ENCODE data around the gene MYH15.
"Not testable (repeated sequence)": the region's sequence is repeated elsewhere in the genome, so short reads cannot be mapped to it uniquely, and the experiment has no call there.

Gene MYH15

DNA sequence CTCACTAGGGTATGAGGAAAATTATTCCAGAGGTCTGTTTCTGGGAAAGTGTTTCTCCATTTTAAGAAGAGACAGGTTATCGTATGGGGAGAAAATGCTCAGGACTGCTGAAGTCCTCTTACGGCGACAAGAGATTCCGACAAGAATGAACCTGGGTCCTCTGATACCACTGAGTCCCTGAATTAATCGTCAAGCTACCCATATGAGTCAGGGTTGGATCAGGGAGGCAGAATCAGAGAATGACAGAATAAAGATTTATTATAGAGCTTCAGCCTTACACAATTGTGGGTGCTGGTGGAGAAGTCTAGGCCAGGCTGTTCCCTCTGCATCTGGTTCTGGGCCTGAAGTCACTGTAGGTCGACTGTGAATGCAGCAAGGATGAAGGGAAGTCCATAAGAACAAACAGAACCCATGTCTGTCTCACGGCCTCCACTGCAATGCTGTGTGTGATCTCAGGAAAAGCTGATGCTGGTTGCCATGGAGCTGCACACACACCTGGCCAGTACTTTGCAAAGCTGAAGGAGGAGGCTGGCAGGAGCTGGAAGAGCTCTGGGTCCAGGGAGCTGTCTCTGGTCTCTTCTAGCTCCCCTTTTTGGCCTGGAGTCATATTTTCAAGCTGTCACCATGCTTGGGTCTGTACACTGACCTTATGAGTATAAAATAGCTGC lies 130.1 kb downstream of the MYH15 start:
- DNase-seq = no peak

DNA sequence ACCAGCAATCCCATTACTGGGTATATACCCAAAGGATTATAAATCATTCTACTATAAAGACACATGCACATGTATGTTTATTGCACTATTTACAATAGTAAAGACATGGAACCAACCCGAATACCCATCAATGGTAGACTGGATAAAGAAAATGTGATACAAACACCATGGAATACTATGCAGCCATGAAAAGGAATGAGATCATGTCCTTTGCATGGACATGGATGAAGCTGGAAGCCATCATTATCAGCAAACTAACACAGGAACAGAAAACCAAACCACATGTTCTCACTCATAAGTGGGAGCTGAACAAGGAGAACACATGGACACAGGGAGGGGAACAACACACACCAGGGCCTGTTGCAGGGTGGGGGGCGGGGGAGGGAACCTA lies 131.4 kb downstream of the MYH15 start:
- not testable (repeated sequence) for DNase-seq

DNA sequence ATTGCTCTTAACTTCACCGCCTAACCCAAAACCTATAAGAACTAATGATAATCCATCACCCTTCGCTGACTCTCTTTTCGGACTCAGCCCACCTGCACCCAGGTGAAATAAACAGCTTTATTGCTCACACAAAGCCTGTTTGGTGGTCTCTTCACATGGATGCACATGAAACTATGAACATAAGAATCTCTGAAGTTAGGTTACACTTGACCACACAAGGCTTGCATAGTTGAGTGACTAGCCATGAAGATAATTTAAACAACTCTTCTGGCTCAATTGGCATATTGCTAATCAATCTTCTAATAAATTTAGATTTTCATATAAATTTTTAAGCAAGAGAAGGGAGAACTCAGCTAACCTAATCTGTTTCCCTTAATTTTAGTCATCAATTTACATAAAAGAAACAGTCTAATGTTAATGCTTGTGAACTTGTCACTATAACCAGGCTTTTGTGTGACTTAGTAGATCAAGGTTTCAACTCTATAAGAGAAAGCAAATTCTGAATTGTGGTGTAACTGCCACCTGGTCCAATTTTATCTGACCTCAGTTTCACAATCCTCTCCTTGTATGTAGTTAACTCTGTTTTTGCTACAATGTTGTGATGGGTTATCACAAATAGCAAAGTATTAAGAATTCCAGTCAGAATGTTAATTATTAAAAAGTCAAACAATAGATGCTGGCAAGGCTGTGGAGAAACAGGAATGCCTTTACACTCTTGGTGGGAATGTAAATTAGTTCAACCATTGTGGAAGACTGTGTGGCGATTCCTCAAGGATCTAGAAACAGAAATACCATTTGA lies 132.0 kb downstream of the MYH15 start:
- no peak for DNase-seq

DNA sequence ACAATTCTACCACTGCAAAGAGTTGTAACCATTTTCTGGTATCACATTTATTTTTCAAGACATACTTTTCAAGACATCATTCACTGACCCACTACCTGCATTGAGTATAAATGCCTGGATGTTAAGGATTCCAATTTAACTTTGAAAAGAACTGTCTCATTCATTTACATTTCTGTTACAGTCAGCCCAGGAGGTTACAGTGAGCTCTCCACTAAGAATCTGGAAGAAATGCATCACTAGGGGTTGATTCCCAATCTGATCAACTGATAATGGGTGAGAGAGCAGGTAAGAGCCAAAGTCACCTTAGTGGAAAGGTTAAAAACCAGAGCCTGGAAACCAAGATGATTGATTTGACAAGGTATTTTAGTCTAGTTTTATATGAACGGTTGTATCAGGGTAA lies 133.0 kb downstream of the MYH15 start:
- DNase-seq = no peak

DNA sequence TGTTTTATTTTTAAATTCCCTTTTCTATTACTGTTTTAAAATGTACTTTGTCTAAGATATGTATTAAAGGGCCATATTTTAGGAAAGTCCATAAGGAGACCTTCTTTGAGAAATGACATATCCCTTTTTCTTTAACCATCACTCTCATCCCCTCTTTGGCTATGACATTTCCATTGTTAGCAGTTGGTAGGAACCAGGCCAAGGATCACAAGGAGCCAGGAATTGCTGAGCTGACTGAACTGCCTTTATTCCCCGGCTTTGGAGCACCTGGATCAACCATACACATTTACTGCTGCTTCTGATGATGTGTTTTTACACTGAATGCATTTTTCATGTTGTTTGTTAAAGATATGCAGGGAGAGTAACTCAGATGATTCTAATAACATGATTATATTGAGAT lies 134.4 kb downstream of the MYH15 start:
- no peak for DNase-seq

DNA sequence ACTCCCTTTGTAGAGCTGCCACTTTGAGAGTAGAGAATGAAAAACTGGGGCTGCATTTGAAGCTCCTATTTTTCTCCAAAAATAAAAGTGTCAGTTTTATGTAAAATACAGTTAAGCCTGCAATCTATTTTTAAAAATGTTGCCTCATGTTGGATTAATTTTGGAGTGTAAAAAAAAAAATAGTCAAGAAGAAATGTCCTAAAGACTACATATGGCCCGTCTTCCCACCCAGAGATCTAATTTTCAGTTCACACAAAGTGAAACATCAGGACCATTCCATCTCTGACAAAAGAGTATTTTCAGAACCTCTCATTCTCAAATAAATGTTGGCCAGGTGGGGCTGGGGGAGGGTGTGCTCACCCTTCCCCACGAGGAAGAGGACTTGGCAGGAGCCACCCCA lies 151.4 kb downstream of the MYH15 start:
- DNase-seq = no peak

DNA sequence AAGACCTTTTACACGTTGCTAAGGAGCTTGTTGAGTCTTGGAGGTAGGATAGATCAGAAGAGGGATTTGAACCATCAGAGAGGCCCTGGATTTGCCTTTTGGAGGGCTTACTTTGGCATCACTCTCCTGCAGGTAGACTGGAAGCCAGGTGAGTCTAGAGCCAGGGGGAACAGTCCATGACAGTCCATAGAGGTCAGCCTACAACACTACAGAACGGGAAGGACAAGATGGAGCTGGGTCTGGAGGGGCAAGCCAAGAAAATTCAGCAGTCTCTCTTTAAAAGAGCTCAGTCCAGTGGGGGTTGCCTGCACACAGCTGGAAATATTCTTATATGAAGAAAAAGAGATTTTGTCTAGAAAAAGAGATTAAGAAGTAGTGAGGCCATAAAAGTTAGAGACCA lies 153.4 kb downstream of the MYH15 start:
- DNase-seq = no peak

DNA sequence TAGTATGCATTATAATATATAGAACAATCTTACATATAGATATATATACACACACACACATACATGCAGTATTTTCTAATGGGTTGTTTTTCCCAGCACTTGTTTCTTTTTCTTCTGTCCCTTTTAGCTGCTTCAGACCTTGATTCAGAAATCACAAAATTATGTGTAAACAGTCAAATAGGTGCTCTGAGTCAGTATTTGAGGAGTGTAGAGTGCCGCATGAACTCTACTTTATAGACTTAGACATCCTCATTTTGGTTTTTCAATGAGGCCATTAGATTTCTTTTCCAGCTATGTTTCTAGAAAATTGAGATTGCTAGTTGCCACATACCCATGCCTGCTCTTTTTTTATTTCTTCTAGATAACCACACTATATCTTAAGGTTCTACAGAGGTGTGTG lies 155.8 kb downstream of the MYH15 start:
- DNase-seq = no peak

DNA sequence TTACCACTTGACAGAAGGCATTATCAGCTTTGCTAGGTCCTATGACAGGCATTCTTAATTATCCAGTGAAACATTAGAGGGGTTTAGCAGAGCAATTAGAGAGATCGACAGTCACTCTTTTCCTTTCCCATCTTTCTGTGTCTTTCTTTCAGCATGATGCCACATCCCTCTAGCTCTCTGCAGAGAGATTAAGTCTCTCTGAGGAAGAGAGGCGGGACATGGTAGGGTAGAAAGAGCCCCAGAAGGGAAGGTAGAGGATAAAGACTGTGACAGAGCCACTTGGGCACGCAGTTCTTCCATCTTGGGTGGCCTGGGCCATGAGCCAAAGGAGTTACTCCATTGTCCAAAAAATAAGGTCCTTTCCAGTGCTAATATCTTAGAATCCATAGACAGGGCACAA lies 158.2 kb downstream of the MYH15 start:
- no peak for DNase-seq

DNA sequence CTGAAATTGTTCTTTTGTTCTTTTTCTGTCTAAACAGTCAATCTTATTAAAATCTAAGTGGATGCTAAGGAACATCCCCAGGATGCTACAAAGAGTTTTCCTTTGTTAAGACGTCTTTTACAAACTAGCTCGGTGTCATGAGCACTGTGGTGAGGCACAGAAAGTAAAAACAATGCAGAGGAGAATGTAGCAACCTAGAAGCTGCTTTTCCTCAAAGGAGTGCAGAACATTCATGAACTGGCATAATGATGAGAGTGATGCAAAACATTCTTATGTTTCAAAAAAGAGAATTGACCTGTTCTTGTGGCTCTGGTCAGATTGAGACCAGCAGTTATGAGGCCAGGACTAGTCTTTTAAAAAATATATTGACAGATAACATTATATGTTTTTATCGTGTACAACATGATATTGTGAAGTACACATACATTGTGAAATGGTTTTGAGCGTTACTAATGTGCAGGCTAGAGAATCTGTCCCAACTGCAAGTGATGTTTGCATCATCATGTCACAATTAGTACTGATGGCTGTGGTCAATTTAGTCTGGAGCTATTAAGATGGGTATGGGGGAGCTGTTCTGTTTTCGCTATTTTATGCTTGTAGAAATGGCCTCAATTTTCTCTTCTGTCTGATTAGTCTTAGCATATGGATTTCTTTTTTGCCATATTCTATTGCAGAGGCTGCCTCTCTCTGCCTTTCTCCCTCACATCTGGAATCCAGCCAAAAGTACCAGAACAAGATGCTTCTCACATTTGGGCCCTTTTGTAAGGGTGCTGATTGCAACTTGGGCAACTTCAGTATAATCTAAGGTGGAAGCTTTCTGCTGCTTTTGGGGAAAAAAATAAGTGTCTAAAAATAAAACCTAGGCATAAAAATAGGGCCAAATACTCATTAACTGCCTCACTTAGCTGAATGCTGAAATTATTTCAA lies 163.8 kb downstream of the MYH15 start:
- DNase-seq = no peak

DNA sequence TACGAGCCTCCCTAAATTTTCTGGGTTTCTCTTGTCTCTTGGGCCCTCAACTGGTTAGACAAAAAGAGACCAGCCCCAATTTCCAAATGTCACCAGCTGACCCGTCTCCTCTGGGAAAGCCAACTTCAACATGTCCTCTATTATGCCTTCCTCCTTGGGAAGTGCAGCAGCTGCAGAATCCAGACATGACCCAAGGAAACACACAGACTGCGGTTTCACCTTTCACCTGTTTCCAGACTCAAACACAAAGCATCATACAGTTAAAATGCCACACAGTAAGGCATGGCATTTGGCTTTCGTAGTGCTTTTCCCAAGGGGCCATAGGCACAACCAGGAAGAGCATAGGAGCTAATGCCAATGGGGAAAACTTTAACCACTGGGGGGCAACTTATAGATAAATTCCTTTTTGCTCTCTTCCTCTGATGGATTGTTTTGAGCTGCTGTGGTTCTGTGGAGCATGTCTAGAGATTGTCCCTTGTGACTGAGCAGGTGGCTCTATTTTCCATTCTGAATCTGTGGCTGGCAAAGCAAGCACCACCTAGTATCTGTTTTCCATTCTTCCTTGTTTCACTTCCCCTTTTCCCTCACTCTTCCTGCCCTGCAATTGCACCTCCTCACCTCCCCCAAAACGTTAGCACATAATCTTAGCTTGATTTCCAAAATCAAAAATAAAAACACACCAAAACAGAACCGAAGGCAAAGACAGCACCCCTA lies 164.7 kb downstream of the MYH15 start:
- no peak for DNase-seq

DNA sequence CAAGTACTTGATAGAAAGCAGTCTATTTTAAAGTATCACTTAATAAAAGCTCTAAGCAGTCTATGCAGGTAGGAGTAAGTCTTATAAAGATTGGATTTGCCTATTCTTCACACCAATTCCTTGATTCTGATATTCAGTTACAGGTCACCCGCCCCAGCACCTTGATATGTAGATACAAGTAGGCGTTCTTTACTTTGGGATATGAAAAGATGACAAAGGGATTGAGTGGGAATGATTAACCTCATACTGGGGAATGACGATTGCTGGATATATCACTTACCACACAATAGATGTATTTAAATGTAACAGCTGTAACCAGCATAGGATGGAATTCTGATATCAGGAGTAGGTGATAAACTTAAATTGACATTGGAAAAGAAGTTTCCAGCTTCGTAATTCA lies 166.9 kb downstream of the MYH15 start:
- DNase-seq = no peak

DNA sequence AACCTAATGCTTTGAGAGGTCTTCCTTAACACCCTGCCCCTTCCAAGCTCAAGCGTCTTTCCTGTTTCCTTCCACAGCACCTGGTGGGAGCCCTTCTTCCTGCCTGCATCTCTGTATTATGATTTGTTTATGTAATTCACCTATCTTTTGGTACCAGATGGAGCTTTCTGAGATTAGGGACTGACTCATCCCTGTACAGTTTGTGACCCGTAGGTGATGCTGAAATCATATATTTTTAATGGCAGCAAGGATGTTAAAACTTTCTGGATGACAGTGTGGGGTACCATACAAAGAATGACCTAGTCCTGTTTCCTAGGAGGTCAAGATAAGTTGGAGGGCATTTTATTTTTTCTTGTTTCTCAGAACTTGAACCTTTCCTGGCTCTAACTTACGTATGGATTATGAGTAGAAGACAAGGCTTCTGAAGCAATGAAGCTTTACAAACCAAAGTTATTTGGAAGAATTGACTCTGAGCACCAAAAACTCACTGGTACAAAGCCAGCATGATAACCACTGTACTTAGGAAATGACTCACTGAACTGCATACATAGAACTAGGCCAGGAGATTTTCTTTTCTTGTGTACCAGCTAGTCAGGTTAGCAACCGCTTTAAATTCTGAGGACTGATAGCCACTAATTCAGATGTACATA lies 167.4 kb downstream of the MYH15 start:
- no peak for DNase-seq

DNA sequence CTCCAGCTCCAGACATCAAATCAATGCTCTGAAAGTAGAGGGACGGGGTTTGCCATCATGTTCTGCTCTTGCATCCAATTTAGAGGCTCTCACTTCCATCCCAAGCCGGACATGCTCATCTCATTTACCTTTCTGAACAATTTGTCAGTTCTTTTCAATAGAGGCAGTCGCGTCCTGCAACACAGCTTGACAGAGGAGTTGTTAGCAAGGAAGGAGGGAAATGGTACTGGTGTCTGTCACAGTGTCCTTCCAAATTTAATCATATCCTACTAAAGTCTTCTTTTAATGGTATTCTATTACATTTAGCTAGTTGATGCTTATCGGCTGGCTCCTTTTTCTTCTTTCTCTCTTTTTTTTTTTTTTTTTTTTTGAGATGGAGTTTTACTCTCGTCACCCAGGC lies 168.5 kb downstream of the MYH15 start:
- DNase-seq = no peak

DNA sequence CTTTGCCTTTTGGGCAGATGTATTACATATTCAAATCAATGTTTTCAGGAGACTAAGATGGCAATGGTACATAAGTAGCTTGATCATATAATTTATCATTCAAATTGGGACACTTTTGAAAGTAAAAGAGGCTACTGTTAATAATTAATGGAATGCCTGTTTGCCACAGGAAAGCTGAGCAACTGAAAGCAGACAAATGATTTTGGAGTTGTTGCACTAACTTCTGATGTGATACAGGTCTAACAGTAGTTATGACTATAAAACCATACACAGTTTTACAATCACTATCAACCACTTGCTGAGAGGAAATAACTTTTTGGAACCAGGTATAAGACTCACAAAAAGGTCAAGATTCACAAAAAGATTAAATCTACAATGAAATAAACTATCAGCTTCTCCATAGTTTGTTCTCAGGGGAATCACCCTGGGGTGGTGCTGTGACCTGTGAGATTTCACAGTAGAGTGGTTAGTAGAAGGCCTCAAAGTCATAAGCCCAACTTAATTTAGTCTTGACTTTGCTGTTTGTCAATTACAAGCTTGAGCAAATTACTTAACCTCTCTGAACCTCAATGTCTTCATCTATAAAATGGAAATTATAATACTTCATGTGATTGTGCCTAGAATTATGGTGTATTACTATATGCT lies 171.4 kb downstream of the MYH15 start:
- no peak for DNase-seq

DNA sequence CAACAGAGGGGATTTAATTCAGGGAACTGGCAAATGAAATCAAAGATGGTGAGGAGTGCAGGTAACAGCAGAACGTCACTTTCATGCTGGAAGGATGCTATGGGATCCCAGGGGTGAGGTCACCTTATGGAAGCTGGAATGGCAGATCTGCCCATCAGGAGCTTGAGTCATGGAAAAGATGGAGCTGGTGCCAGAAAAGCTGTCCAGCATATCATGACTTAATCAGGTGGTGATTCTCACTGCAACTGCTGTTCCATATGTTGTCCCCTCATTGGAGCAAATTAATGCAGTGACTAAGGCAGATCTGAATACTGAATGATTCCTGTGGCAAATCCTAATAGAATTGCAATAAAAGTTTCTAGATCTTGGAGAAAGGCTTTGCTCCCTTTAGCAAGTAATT lies 175.7 kb downstream of the MYH15 start:
- DNase-seq = no peak

DNA sequence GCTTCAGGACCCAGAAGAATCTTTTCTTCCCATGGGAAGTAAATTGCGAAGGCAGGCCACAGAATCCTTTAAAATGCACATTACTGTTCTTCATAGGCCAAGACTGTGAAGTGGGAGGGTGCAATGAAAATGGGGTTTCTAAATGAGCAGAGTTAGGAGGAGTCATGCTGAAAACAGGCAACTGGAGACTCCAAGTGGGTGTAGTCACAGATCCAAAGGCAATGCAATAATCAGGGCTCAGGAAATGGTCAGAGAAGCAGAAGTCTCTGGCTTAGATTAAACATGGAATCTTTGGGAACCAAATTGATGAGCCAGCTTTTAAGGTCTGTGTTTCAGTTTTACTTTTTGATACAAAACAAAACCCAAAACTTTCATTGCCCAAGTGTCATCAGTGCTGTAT lies 176.4 kb downstream of the MYH15 start:
- DNase-seq = no peak

DNA sequence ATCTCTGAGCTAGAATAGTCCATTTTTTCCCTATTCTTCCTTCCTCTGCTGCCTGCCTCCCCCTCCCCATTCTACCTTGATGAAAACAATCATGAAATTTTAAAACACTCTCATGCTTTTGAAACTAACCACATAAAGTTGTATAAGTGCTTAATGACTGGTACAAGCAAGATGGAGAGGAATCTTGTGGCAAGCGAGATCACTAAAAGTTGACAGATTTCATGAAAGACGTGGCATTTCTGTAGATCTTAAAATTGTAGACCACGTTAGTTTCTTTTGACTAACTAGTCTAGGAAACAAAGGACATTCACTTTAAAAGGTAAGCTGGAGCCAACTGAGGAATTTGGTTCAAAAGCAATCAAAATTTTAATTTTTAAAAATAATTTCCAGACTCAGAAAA lies 178.6 kb downstream of the MYH15 start:
- no peak for DNase-seq

Measured in CD4-positive, alpha-beta T cell treated with Interleukin-4 for 4 hours (primary cell).